Caco-2 (cell line): Measurements from ENCODE around the gene AKR1E2. TPM values are rescaled to one million over a fixed set of nuclear protein-coding genes. Genes with fewer than 3 reads are reported as not detected.

Source experiments
- BruUV-seq: library from RNA; stranded (reverse); fragments of 400-500 nt; replicated peaks from 2 replicates; lab custom pipeline; 2021; lab: Mats Ljungman, UMichigan
- CTCF ChIA-PET: fragments of 300-600 bp; sonication (Branson Sonifier 250); formaldehyde crosslinking; loops from one replicate; lab custom pipeline; 2022; ENCODE audit warnings: antibody characterized with exemption; lab: Charles Lee
- POLR2A ChIA-PET: fragments of 300-600 bp; sonication (Branson Sonifier 250); formaldehyde crosslinking; loops from one replicate; lab custom pipeline; 2022; ENCODE audit warnings: antibody characterized with exemption; lab: Charles Lee
- DNase-seq, 2 experiments: peaks; one replicate each; pipeline versions ENCODE4 v3.0.0 to v3.0.0-alpha.2; 2020 to 2022
- H3K27me3 ChIP-seq: replicated peaks from 2 replicates; pipeline ENCODE4 v1.6.0; 2011; ENCODE audit warnings: low read length; ENCODE audit not compliant: control insufficient read depth, insufficient read depth
- H3K36me3 ChIP-seq: 2 replicates; pipeline ENCODE4 v1.5.1; 2011; ENCODE audit warnings: low read length; ENCODE audit not compliant: control insufficient read depth, insufficient read depth
- H3K4me1 ChIP-seq: fragments of 250-450 bp; sonication (Bioruptor Pico); 2 replicates; pipeline ENCODE4 v1.5.1; 2020; ENCODE audit warnings: mild to moderate bottlenecking
- H3K4me3 ChIP-seq: 2 replicates; pipeline ENCODE4 v1.5.1; 2011; ENCODE audit warnings: low read depth, mild to moderate bottlenecking, control low read depth, low read length
- H3K9me3 ChIP-seq: fragments of 250-450 bp; sonication (Bioruptor Pico); 2 replicates; pipeline ENCODE4 v1.5.1; 2020; ENCODE audit warnings: mild to moderate bottlenecking, moderate library complexity
- H3K27ac Mint-ChIP-seq: one replicate; pipeline ENCODE4 v1.8.0; 2022; ENCODE audit warnings: mixed read lengths; ENCODE audit not compliant: unreplicated experiment
- H3K27me3 Mint-ChIP-seq: one replicate; pipeline ENCODE4 v1.8.0; 2022; ENCODE audit warnings: mixed read lengths; ENCODE audit not compliant: insufficient read depth, unreplicated experiment
- H3K36me3 Mint-ChIP-seq: one replicate; pipeline ENCODE4 v1.8.0; 2022; ENCODE audit warnings: mild to moderate bottlenecking, mixed read lengths; ENCODE audit not compliant: insufficient read depth, unreplicated experiment
- H3K4me1 Mint-ChIP-seq: one replicate; pipeline ENCODE4 v1.8.0; 2022; ENCODE audit warnings: low read depth, mixed read lengths; ENCODE audit not compliant: unreplicated experiment
- H3K4me3 Mint-ChIP-seq: one replicate; pipeline ENCODE4 v1.8.0; 2022; ENCODE audit warnings: mild to moderate bottlenecking, moderate library complexity, mixed read lengths; ENCODE audit not compliant: unreplicated experiment
- H3K9me3 Mint-ChIP-seq: one replicate; pipeline ENCODE4 v1.8.0; 2022; ENCODE audit warnings: mixed read lengths; ENCODE audit not compliant: unreplicated experiment
- intact Hi-C: fragments of 100-400 bp; cut with micrococcal nuclease; formaldehyde crosslinking; loops from one replicate; pipeline ENCODE4 v1.10.0; 2022; ENCODE audit not compliant: unreplicated experiment
- total RNA-seq: library from RNA; stranded (reverse); gene quantifications from 2 replicates; pipeline ENCODE4 v1.2.3, GENCODE V29; 2022
- TF ChIP-seq, protein P1 (sequence below), 2 experiments: fragments of 200-600 bp in 1 of 2; IDR thresholded peaks; 1 replicate in 1 of 2; 2 replicates in 1 of 2; pipeline versions ENCODE4 v1.5.1 to v1.8.0; 2011 to 2022; ENCODE audit warnings: antibody characterized with exemption in 1 of 2, control low read depth in 1 of 2, inconsistent platforms in 1 of 2, low read depth in 1 of 2, low read length in 1 of 2, mild to moderate bottlenecking in 1 of 2, moderate library complexity in 1 of 2; ENCODE audit not compliant: insufficient read depth in 1 of 2, severe bottlenecking in 1 of 2, unreplicated experiment in 1 of 2

AKR1E2 gene
- total RNA-seq, 1 experiment from 2014 or later = 68.3 TPM

DNA sequence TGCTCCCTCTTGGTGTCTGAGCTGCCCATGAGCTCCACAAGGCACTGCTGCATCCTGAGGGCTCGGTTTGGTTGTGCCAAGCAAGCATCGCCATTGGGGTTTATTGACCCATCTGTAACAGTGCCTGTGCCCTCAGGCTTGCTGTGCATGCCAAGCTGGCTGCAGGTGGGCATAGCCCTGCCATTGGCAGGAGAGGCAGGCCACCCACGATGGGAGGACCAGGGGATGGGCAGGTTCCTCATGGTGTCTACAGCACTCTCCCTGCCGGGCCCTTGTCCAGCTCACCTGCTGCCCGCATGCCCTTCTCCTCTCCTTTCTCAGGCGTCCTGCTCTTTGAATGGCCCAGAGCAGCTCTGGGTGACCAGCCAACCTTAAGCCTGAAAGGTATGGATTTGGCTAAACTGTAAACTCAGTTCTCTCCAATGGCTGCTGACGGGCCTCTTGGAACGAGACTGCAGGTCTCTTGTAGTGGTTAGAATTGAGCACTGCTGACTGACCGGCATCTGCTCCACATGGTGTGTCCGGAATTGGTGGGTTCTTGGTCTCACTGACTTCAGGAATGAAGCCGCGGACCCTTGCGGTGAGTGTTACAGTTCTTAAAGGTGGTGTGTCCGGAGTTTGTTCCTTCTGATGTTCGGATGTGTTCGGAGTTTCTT lies 17.6 kb downstream of the AKR1E2 start:
- Mint-ChIP-seq H3K36me3 (peaks cover 74% of the 10 kb centered on the region), H3K9me3 (no peaks in the 10 kb centered on the region), H3K4me3 (no peak overlapping the region), H3K27me3 (no peaks in the 10 kb centered on the region), H3K27ac (no peak overlapping the region), H3K4me1 (peaks cover 7% of the 10 kb centered on the region)
- ChIA-PET CTCF (interaction anchor here (0.6 kb wide), 1 partner anchor 141 kb away, joined by 4 read pairs; no protein-coding TSS in a partner anchor), POLR2A (no interaction called here)
- TF ChIP-seq, protein P1, sequence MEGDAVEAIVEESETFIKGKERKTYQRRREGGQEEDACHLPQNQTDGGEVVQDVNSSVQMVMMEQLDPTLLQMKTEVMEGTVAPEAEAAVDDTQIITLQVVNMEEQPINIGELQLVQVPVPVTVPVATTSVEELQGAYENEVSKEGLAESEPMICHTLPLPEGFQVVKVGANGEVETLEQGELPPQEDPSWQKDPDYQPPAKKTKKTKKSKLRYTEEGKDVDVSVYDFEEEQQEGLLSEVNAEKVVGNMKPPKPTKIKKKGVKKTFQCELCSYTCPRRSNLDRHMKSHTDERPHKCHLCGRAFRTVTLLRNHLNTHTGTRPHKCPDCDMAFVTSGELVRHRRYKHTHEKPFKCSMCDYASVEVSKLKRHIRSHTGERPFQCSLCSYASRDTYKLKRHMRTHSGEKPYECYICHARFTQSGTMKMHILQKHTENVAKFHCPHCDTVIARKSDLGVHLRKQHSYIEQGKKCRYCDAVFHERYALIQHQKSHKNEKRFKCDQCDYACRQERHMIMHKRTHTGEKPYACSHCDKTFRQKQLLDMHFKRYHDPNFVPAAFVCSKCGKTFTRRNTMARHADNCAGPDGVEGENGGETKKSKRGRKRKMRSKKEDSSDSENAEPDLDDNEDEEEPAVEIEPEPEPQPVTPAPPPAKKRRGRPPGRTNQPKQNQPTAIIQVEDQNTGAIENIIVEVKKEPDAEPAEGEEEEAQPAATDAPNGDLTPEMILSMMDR (IDR thresholded peaks at IDR 0.05; ENCODE audit: insufficient read depth in 1 of 2, low read depth in 1 of 2, low read length in 1 of 2, severe bottlenecking in 1 of 2, unreplicated experiment in 1 of 2) = no peak
- no peak for DNase-seq
- Histone ChIP-seq H3K4me1 (peaks cover 8% of the 10 kb centered on the region; the same call in 1 of the 2 replicates), H3K36me3 (peaks cover 9% of the 10 kb centered on the region), H3K27me3 (no peaks in the 10 kb centered on the region), H3K4me3 (no peak overlapping the region), H3K9me3 (no peaks in the 10 kb centered on the region)
- intact Hi-C loops = no loop called here
- BruUV-seq = no TSS peak

DNA sequence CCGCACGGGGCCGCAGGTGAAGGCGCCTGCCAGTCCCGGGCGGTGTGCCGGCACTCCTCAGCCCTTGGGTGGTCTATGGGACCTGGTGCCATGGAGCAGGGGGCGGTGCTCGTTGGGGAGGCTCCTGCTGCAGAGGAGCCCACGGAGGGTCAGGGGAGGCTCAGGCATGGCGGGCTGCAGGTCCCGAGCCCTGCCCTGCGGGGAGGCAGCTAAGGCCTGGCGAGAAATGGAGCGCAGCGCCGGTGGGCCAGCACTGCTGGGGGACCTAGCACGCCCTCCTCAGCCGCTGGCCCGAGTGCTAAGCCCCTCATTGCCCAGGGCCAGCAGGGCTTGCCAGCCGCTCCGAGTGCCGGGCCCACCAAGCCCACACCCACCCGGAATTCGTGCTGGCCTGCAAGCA lies 18.9 kb downstream of the AKR1E2 start:
- TF ChIP-seq, protein P1 (IDR thresholded peaks at IDR 0.05; ENCODE audit: insufficient read depth in 1 of 2, low read depth in 1 of 2, low read length in 1 of 2, severe bottlenecking in 1 of 2, unreplicated experiment in 1 of 2) = no peak
- H3K9me3 Mint-ChIP-seq = no peaks in the 10 kb centered on the region
- Histone ChIP-seq H3K4me3 (no peak overlapping the region), H3K9me3 (no peaks in the 10 kb centered on the region), H3K4me1 (peaks cover 11% of the 10 kb centered on the region; the same call in 1 of the 2 replicates), H3K36me3 (peaks cover 7% of the 10 kb centered on the region), H3K27me3 (no peaks in the 10 kb centered on the region)
- ChIA-PET CTCF (no interaction called here), POLR2A (no interaction called here)
- no peak for DNase-seq
- peaks cover 78% of the 10 kb centered on the region for H3K36me3 Mint-ChIP-seq
- intact Hi-C loops = no loop called here
- H3K4me3 Mint-ChIP-seq = no peak overlapping the region
- no peak overlapping the region for H3K27ac Mint-ChIP-seq
- BruUV-seq = no TSS peak
- no peaks in the 10 kb centered on the region for H3K27me3 Mint-ChIP-seq
- H3K4me1 Mint-ChIP-seq = peaks cover 17% of the 10 kb centered on the region

DNA sequence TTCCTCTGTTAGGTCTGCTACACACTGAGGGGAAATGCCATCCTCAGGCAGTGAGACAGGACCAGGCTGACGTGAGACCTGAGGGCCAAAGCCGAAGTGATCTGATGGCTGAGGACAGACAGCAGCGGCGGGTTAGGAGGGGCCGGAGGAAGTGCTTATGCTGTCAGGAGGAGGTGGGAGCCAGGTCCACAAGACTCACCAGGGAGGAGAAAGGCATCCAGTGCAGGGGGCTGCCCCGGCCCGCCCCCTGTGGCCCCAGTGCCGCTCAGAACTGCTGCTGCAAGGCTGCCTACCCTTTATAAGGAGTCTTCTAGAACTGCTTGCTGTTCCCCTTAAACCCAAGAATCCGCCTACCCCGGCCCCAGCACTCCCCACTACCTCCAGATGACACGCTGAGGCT lies 19.8 kb downstream of the AKR1E2 start:
- Mint-ChIP-seq H3K9me3 (no peaks in the 10 kb centered on the region), H3K27me3 (no peaks in the 10 kb centered on the region), H3K4me1 (peaks cover 20% of the 10 kb centered on the region), H3K4me3 (no peak overlapping the region), H3K27ac (no peak overlapping the region), H3K36me3 (peaks cover 71% of the 10 kb centered on the region)
- Histone ChIP-seq H3K27me3 (no peaks in the 10 kb centered on the region), H3K9me3 (no peaks in the 10 kb centered on the region), H3K4me1 (peaks cover 11% of the 10 kb centered on the region; the same call in 1 of the 2 replicates), H3K36me3 (peaks cover 6% of the 10 kb centered on the region), H3K4me3 (no peak overlapping the region)
- ChIA-PET POLR2A (no interaction called here), CTCF (no interaction called here)
- no peak for DNase-seq
- intact Hi-C loops = no loop called here
- TF ChIP-seq, protein P1 (IDR thresholded peaks at IDR 0.05; ENCODE audit: insufficient read depth in 1 of 2, low read depth in 1 of 2, low read length in 1 of 2, severe bottlenecking in 1 of 2, unreplicated experiment in 1 of 2) = no peak
- BruUV-seq = no TSS peak
